Activated CD4-positive, alpha-beta T cell treated with anti-CD3 and anti-CD28 coated beads for 36 hours (primary cell): Measurements from ENCODE around the gene HP. TPM values are rescaled to one million over a fixed set of nuclear protein-coding genes. Genes with fewer than 3 reads are reported as not detected.

Source experiments
- ATAC-seq: fragments of 200-7000 bp; cut with Tn5 transposase; one replicate; pipeline ENCODE4 v1.10.0; 2021; ENCODE audit warnings: mild to moderate bottlenecking, moderate library complexity
- CTCF ChIA-PET: fragments of 350-600 bp; sonication (Branson Sonifier 250); formaldehyde crosslinking; loops from one replicate; lab custom pipeline; 2021; ENCODE audit warnings: antibody characterized with exemption; lab: Charles Lee
- POLR2A ChIA-PET: fragments of 350-600 bp; sonication (Branson Sonifier 250); formaldehyde crosslinking; loops from one replicate; lab custom pipeline; 2021; ENCODE audit warnings: antibody characterized with exemption, inconsistent platforms; lab: Charles Lee
- DNase-seq: peaks from one replicate; pipeline ENCODE4 v3.0.0-alpha.2; 2020
- H3K27ac Mint-ChIP-seq: one replicate; pipeline ENCODE4 v1.8.0; 2021; ENCODE audit warnings: mixed read lengths
- H3K27me3 Mint-ChIP-seq: one replicate; pipeline ENCODE4 v1.8.0; 2021; ENCODE audit warnings: mixed read lengths
- H3K36me3 Mint-ChIP-seq: one replicate; pipeline ENCODE4 v1.8.0; 2021; ENCODE audit warnings: low read depth, mixed read lengths
- H3K4me1 Mint-ChIP-seq: one replicate; pipeline ENCODE4 v1.8.0; 2021; ENCODE audit warnings: mixed read lengths
- H3K4me3 Mint-ChIP-seq: one replicate; pipeline ENCODE4 v1.8.0; 2021; ENCODE audit warnings: mild to moderate bottlenecking, moderate library complexity, mixed read lengths
- H3K9me3 Mint-ChIP-seq: one replicate; pipeline ENCODE4 v1.8.0; 2021; ENCODE audit warnings: low read depth, mixed read lengths
- intact Hi-C, 2 experiments: fragments of 100-400 bp; cut with DNase I in 1 of 2; cut with micrococcal nuclease in 1 of 2; formaldehyde crosslinking; loops; one replicate each; pipeline versions ENCODE4 v1.14.2 to v1.15.1; 2022 to 2024; cut with DNase I, micrococcal nuclease
- total RNA-seq, 2 experiments: library from RNA; stranded (reverse); gene quantifications; one replicate each; pipeline ENCODE4 v1.2.3, GENCODE V29; 2021

The HP gene
- total RNA-seq, 2 experiments from 2014 or later: not detected

- H3K4me1 Mint-ChIP-seq: no peaks in the 10 kb centered on the region
- POLR2A ChIA-PET: no interaction called here
- ATAC-seq (no peak), DNase-seq (no peak)
- intact Hi-C loops: no loop called here
- no peak overlapping the region for H3K4me3 Mint-ChIP-seq
- no peaks in the 10 kb centered on the region for H3K27me3 Mint-ChIP-seq
- H3K36me3 Mint-ChIP-seq: peaks cover 35% of the 10 kb centered on the region
- no peaks in the 10 kb centered on the region for H3K9me3 Mint-ChIP-seq
- CTCF ChIA-PET: interaction anchor here (0.6 kb wide), 1 partner anchor 411 kb away, joined by 3 read pairs; no protein-coding TSS in a partner anchor
- H3K27ac Mint-ChIP-seq: no peak overlapping the region
Observed at GRCh38 chr16:72021043-72021442, 33.3 kb upstream of the HP start.

GRCh38 chr16:72022127-72022526 lies 32.2 kb upstream of the HP start:
- Mint-ChIP-seq H3K36me3 (peaks cover 32% of the 10 kb centered on the region), H3K4me1 (no peaks in the 10 kb centered on the region), H3K4me3 (no peak overlapping the region), H3K9me3 (no peaks in the 10 kb centered on the region), H3K27me3 (no peaks in the 10 kb centered on the region), H3K27ac (no peak overlapping the region)
- ChIA-PET CTCF (no interaction called here), POLR2A (no interaction called here)
- DNase-seq (no peak), ATAC-seq (no peak)
- intact Hi-C loops: no loop called here

- Mint-ChIP-seq H3K27me3 (no peaks in the 10 kb centered on the region), H3K9me3 (no peaks in the 10 kb centered on the region), H3K4me1 (no peaks in the 10 kb centered on the region), H3K4me3 (no peak overlapping the region), H3K27ac (no peak overlapping the region), H3K36me3 (peaks cover 29% of the 10 kb centered on the region)
- DNase-seq (no peak), ATAC-seq (no peak)
- intact Hi-C loops: no loop called here
- ChIA-PET POLR2A (no interaction called here), CTCF (no interaction called here)
Observed at GRCh38 chr16:72023962-72024361, 30.3 kb upstream of the HP start.

DNA sequence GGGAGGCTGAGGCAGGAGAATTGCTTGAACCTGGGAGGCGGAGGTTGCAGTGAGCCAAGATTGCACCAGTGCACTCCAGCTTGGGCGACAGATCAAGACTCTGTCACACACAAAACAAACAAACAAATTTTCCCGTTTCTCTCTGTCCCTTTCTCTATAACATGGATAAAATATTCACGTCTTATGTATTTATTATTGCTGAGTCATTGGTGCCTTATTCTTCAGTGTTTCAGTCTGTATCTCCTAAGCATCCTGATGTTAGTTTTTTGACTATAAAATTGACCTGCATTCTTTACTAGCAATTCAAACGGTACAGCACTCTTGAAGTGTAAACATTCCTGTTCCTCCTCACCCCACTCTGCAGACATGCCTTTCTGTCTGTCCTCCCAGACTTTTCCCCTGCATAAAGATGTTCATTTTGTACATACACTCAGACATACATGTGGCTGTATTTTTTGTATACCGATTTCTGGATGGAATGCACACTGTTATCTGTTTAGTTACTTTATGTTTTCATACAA lies 29.4 kb upstream of the HP start:
- Mint-ChIP-seq H3K9me3 (no peaks in the 10 kb centered on the region), H3K36me3 (peaks cover 26% of the 10 kb centered on the region), H3K27me3 (no peaks in the 10 kb centered on the region), H3K27ac (no peak overlapping the region), H3K4me1 (no peaks in the 10 kb centered on the region), H3K4me3 (no peak overlapping the region)
- ATAC-seq (no peak), DNase-seq (no peak)
- intact Hi-C loops: no loop called here
- ChIA-PET CTCF (no interaction called here), POLR2A (no interaction called here)

- Mint-ChIP-seq H3K9me3 (no peaks in the 10 kb centered on the region), H3K27ac (no peak overlapping the region), H3K27me3 (no peaks in the 10 kb centered on the region), H3K36me3 (peaks cover 26% of the 10 kb centered on the region), H3K4me3 (no peak overlapping the region), H3K4me1 (no peaks in the 10 kb centered on the region)
- ATAC-seq (no peak), DNase-seq (no peak)
- POLR2A ChIA-PET: no interaction called here
- CTCF ChIA-PET: no interaction called here
- intact Hi-C loops: no loop called here
Observed at GRCh38 chr16:72025404-72026114, 28.7 kb upstream of the HP start.

- H3K4me1 Mint-ChIP-seq: no peaks in the 10 kb centered on the region
- POLR2A ChIA-PET: no interaction called here
Observed at GRCh38 chr16:72027669-72028378, 26.5 kb upstream of the HP start.

DNA sequence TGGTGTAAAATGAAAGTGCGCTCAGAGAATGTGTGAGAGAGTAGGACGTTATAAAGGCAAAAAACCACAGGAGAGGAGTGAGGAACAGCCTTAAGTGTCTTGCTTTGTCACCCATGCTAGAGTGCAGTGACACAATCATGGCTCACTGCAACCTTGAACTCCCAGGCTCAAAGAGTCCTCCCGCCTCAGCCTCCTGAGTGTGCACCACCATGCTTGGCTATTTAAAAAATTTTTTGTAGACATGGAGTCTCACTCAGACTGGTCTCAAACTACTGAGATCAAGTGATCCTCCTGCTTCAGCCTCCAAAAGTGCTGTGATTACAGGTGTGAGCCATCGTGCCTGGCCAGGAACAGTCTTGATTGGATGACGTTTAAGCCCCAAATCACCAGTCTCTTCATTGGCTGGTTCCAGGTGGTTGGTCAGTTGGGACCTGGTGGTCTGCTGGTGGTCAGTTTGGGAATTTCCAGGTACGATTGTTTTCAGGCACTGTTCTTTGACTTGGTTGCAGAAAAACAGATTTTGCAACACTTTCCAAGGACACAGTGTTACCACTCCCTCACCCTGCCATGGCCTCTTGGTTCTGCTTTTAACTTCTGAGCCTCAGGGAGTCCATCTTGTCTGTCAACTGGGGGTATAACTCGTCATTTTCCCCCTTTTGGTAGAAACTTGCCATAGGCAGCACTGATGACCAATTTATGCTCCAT lies 24.6 kb upstream of the HP start:
- Mint-ChIP-seq H3K27ac (no peak overlapping the region), H3K9me3 (no peaks in the 10 kb centered on the region), H3K36me3 (peaks cover 13% of the 10 kb centered on the region), H3K4me3 (no peak overlapping the region), H3K4me1 (no peaks in the 10 kb centered on the region), H3K27me3 (no peaks in the 10 kb centered on the region)
- ATAC-seq (no peak), DNase-seq (no peak)
- ChIA-PET POLR2A (no interaction called here), CTCF (no interaction called here)
- intact Hi-C loops: no loop called here

More at GRCh38 chr16:72027669-72028378, 26.5 kb upstream of the HP start:
- Mint-ChIP-seq H3K27me3 (no peaks in the 10 kb centered on the region), H3K9me3 (no peaks in the 10 kb centered on the region), H3K4me3 (no peak overlapping the region), H3K27ac (no peak overlapping the region), H3K36me3 (peaks cover 22% of the 10 kb centered on the region)
- ATAC-seq (no peak), DNase-seq (no peak)
- CTCF ChIA-PET: interaction anchor here (0.6 kb wide), 1 partner anchor 1270 kb away, joined by 4 read pairs; no protein-coding TSS in a partner anchor
- intact Hi-C loops: no loop called here

DNA sequence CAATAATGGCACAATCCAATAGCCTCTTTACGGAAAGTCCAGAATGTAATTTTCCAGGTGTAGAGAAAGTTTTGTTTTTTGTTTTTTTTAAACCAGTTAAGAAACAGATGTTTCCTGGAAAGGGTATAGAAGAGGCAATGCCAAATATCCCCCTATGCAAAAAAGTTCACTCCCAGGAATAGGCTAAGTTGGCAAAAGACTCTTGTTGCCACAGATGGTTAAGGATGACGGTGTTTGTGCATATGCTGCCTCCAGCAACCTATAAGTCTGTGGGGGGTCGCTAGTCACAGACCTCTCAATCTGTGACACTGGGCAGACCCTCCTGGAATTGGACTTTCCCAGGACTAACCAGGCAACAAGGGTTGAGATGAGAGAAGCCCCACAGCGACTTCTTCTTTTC lies 20.9 kb upstream of the HP start:
- Mint-ChIP-seq H3K27ac (no peak overlapping the region), H3K4me1 (no peaks in the 10 kb centered on the region), H3K4me3 (no peak overlapping the region), H3K36me3 (peaks cover 3% of the 10 kb centered on the region), H3K27me3 (no peaks in the 10 kb centered on the region), H3K9me3 (no peaks in the 10 kb centered on the region)
- ChIA-PET POLR2A (no interaction called here), CTCF (no interaction called here)
- intact Hi-C loops: no loop called here
- no peak for DNase-seq
- no peak for ATAC-seq

GRCh38 chr16:72036098-72036497 lies 18.2 kb upstream of the HP start:
- ChIA-PET CTCF (interaction anchor here (0.6 kb wide), 1 partner anchor 373 kb away, joined by 3 read pairs; no protein-coding TSS in a partner anchor), POLR2A (no interaction called here)
- H3K27me3 Mint-ChIP-seq: no peaks in the 10 kb centered on the region
- H3K9me3 Mint-ChIP-seq: no peaks in the 10 kb centered on the region
- H3K4me3 Mint-ChIP-seq: no peak overlapping the region
- intact Hi-C loops: no loop called here
- ATAC-seq: no peak
- H3K27ac Mint-ChIP-seq: no peak overlapping the region
- no peaks in the 10 kb centered on the region for H3K36me3 Mint-ChIP-seq
- H3K4me1 Mint-ChIP-seq: no peaks in the 10 kb centered on the region
- DNase-seq: no peak

- Mint-ChIP-seq H3K9me3 (no peaks in the 10 kb centered on the region), H3K36me3 (peaks cover 19% of the 10 kb centered on the region), H3K4me1 (no peaks in the 10 kb centered on the region), H3K27ac (no peak overlapping the region), H3K27me3 (no peaks in the 10 kb centered on the region), H3K4me3 (no peak overlapping the region)
- no peak for DNase-seq
- POLR2A ChIA-PET: no interaction called here
- intact Hi-C loops: no loop called here
- CTCF ChIA-PET: no interaction called here
- ATAC-seq: no peak
Observed at GRCh38 chr16:72042157-72042660, 12.1 kb upstream of the HP start.

DNA sequence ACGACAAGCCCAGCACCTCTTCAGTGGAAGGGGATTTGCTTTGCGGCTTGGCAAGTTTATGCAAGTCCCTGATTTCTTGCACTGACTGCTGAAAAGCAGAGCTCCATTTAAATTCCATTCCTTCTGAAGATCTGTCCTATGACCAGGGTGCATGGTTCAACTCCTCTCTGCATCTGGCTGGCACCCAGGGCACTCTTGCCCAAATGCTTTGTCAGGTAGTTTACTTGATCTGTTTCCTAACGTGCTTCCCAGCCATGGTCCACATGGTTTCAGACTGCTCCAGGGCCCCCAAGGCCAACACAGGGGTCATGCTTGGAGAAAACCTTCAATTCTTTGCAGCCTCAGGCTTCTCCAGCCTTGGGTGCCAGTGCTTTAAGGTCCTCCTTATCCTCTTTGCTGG lies 11.2 kb upstream of the HP start:
- no peak for ATAC-seq
- Mint-ChIP-seq H3K27ac (no peak overlapping the region), H3K4me3 (no peak overlapping the region), H3K9me3 (no peaks in the 10 kb centered on the region), H3K27me3 (no peaks in the 10 kb centered on the region), H3K4me1 (no peaks in the 10 kb centered on the region), H3K36me3 (peaks cover 19% of the 10 kb centered on the region)
- intact Hi-C loops: no loop called here
- ChIA-PET CTCF (no interaction called here), POLR2A (no interaction called here)
- no peak for DNase-seq
